GM18909 (cell line): ENCODE measurements around the gene ARHGAP20.
"Not testable (repeated sequence)": the region's sequence is repeated elsewhere in the genome, so short reads cannot be mapped to it uniquely, and the experiment has no call there.

Experiments
- ATAC-seq: cut with Tn5 transposase; IDR thresholded peaks from one replicate; pipeline ENCODE4 v1.9.1; 2021; ENCODE audit warnings: mild to moderate bottlenecking; ENCODE audit not compliant: unreplicated experiment, poor library complexity

Gene ARHGAP20

GRCh38 chr11:110621826-110622225 is 90.4 kb downstream of the ARHGAP20 start:
- no peak for ATAC-seq

GRCh38 chr11:110619366-110619765 is 92.9 kb downstream of the ARHGAP20 start:
- not testable (repeated sequence) for ATAC-seq

- ATAC-seq: no peak
Measured at GRCh38 chr11:110614031-110614430, 98.2 kb downstream of the ARHGAP20 start.

GRCh38 chr11:110613197-110613918 is 98.9 kb downstream of the ARHGAP20 start:
- no peak for ATAC-seq

GRCh38 chr11:110606415-110606814 is 105.8 kb downstream of the ARHGAP20 start:
- no peak for ATAC-seq

GRCh38 chr11:110601936-110602335 is 110.3 kb downstream of the ARHGAP20 start:
- no peak for ATAC-seq

- no peak for ATAC-seq
Measured at GRCh38 chr11:110600322-110600721, 111.9 kb downstream of the ARHGAP20 start.

GRCh38 chr11:110599207-110599606 is 113.0 kb downstream of the ARHGAP20 start:
- ATAC-seq: no peak

GRCh38 chr11:110598725-110599124 is 113.5 kb downstream of the ARHGAP20 start:
- ATAC-seq: no peak

GRCh38 chr11:110587972-110588371 is 124.3 kb downstream of the ARHGAP20 start:
- no peak for ATAC-seq

- ATAC-seq: no peak
Measured at GRCh38 chr11:110587129-110587528, 125.1 kb downstream of the ARHGAP20 start.

GRCh38 chr11:110584150-110584549 is 128.1 kb downstream of the ARHGAP20 start:
- ATAC-seq: no peak

- ATAC-seq: no peak
Measured at GRCh38 chr11:110582728-110583432, 129.4 kb downstream of the ARHGAP20 start.

- no peak for ATAC-seq
Measured at GRCh38 chr11:110580571-110580970, 131.7 kb downstream of the ARHGAP20 start.

GRCh38 chr11:110573411-110573810 is 138.8 kb downstream of the ARHGAP20 start:
- no peak for ATAC-seq

- ATAC-seq: no peak
Measured at GRCh38 chr11:110571081-110571720, 141.0 kb downstream of the ARHGAP20 start.

- ATAC-seq: no peak
Measured at GRCh38 chr11:110566577-110566976, 145.7 kb downstream of the ARHGAP20 start.

- ATAC-seq: no peak
Measured at GRCh38 chr11:110565357-110566336, 146.6 kb downstream of the ARHGAP20 start.

- ATAC-seq: no peak
Measured at GRCh38 chr11:110564676-110565356, 147.4 kb downstream of the ARHGAP20 start.

GRCh38 chr11:110544779-110545178 is 167.5 kb downstream of the ARHGAP20 start:
- ATAC-seq: no peak
